Sciatic nerve (tissue), 2 donors: ENCODE measurements around the gene ZNF536. TPM values are rescaled to one million over a fixed set of nuclear protein-coding genes. Genes with fewer than 3 reads are reported as not detected.

ENCODE experiments used
- ATAC-seq: fragments of 200-7000 bp; cut with Tn5 transposase; one replicate; pipeline ENCODE4 v1.9.1; 2020; ENCODE audit warnings: mild to moderate bottlenecking, moderate library complexity
- DNase-seq: peaks from one replicate; pipeline ENCODE4 v3.0.0-alpha.2; 2020; ENCODE audit warnings: low spot score
- intact Hi-C: fragments of 100-400 bp; cut with DNase I; formaldehyde crosslinking; loops from one replicate; pipeline ENCODE4 v1.14.2; 2022
- total RNA-seq: library from RNA; stranded (reverse); fragmentation: NEBNext Ultra II Directional; extraction: Animal tissue kit (Norgen Biotek cat#: 25700); gene quantifications from one replicate; pipeline ENCODE4 v1.2.1, GENCODE V29; 2021
- donor health status: DM: no; HTN: no; CAD: no.
- donor health status: DM: no; HTN: no; CAD: no.

Gene ZNF536
- total RNA-seq, 1 donor from 2014 or later, result 43.2 TPM

DNA sequence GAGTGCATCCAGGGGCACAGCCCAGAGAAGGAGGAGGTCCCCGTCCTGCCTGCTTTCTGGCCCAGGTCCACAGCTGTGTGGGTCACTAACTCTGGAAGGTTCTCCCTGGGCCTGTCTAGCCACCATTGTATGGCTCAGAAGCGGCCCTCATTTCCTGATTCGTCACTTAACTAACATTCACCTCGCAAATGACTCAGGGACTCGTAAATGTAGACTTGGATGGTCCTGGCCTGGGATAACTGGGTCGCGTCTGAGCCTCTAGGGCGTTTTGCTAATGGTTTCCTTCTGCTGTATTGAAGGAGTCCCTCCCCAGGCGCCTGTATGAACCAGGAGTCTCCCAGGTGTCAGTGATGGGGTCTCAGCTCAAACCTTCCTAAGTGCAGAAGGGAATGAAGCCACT, 162.8 kb downstream of the ZNF536 start:
- peak; percentile 28 for DNase-seq
- no peak for ATAC-seq
- intact Hi-C loops, result no loop called here

- no peak for ATAC-seq
- intact Hi-C loops, result no loop called here
- DNase-seq, result peak; percentile 31
Observed at GRCh38 chr19:30536975-30537374, 164.8 kb downstream of the ZNF536 start.

DNA sequence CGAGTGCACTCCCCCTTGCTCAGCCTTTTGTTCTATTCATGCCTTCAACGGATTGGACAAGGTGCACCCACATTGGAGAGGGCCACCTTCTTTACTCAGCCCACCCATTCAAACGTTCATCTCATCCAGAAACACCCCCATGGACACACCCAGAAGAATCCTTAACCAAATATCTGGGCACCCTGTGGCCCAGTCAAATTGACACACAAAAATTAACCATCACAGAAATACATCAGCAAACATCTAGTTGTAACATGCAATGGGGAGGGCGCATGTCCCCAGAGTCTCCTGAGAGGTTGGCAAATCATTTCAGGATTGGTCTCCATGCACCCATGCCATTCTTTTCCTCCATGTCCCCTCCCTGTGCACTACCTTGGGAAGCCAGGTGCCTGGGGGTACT, 167.1 kb downstream of the ZNF536 start:
- ATAC-seq, result no peak
- no peak for DNase-seq
- intact Hi-C loops, result no loop called here

GRCh38 chr19:30539981-30540380, 167.8 kb downstream of the ZNF536 start:
- peak; percentile 54 for DNase-seq
- intact Hi-C loops, result no loop called here
- ATAC-seq, result no peak

DNA sequence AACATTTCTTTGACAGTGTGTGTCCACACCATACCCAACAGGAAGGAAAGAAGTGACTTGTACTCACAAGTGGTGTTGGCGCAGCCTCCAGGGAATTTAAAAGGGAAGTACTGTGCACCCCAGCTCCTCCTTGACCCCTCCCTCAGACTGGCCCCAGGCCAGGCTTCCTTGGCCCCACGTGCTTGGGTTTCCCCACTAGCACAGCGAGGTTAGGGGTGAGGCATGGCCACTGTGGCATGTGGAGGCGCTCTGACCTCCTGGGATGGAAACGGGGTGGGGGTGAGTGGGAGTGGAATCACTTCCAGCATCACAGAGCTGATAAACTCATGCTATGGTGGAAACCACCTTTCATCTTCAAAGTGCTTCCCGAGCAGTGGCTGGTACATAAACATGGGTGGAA, 168.6 kb downstream of the ZNF536 start:
- intact Hi-C loops, result no loop called here
- peak; percentile 40 for DNase-seq
- no peak for ATAC-seq

- ATAC-seq (no peak), DNase-seq (no peak)
- intact Hi-C loops, result no loop called here
Observed at GRCh38 chr19:30541575-30541974, 169.4 kb downstream of the ZNF536 start.

DNA sequence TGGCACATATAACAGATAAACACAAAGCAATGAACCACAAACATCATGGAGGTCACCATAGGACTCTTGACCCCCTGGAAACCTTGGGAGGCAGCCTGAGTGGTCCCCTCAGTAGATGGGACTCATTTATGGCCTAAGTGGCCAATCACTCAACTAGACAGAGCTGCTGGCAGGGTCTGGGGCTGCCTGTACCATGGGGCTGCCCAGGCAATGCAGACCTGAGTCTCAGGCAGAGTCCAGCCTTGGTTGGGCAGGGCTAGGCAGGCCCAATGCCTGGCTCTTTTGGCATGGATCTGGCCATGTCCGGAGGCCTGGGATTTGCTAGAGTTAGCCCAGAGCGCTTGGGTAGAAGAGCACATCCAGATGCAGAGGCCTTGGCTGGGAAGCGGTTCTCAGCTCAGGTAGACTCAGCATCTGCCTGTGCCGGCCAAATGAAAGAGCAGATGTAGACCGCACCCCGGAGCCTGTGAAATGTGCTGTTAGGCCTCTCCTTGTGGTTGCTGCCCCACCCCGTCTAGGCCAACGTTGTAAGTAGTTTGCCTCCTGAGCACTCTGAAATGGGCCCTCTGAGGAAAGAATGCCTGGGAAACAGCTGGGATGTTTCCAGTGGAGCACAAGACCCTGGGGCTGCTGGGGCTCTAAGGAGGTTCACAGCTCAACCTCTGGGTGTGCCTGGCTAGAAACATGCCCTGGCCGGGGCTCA, 171.2 kb downstream of the ZNF536 start:
- DNase-seq, result peak; percentile 42
- intact Hi-C loops, result no loop called here
- no peak for ATAC-seq

DNA sequence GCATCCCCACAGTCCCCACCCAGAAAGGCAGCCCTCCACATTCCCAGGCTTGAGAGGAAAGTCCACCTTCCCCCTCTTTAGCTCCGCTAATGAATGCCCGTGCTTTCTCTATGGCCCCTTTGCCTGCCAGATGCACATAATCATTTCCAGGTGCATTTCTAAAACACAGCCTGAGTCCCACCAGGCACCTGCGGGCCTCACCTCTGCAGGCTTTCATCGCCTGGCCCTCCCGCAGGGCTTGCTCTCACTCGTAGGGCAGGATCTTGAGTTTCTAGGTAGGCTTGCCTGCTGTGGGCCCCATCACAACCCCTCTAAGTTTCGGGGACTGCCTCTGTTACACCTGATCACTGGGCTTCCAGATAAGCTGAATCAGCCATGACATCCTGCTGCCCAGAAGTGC, 173.6 kb downstream of the ZNF536 start:
- ATAC-seq, result no peak
- intact Hi-C loops, result no loop called here
- no peak for DNase-seq

GRCh38 chr19:30546332-30546731, 174.1 kb downstream of the ZNF536 start:
- ATAC-seq (no peak), DNase-seq (peak; percentile 27)
- intact Hi-C loops, result no loop called here

DNA sequence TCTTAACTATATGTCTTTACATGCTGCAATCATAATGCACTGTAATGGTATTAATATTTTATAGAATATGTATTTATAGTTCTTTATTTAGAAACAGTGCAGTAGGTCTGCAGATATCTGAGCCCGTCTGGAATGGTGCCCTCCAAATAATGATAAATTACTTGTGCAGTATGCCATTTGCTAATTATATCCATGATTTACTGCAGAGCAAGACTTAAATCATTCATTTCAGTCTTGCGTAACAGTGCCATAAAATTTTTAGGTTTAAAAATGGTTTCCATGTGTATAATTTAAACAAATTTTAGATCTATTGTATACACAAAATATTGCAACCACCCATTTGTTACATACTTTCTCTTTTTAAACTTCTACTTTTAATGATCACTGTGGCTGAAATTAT, 175.1 kb downstream of the ZNF536 start:
- intact Hi-C loops, result no loop called here
- no peak for ATAC-seq
- DNase-seq, result no peak

GRCh38 chr19:30549151-30549550, 177.0 kb downstream of the ZNF536 start:
- DNase-seq, result peak; percentile 39
- no peak for ATAC-seq
- intact Hi-C loops, result no loop called here

DNA sequence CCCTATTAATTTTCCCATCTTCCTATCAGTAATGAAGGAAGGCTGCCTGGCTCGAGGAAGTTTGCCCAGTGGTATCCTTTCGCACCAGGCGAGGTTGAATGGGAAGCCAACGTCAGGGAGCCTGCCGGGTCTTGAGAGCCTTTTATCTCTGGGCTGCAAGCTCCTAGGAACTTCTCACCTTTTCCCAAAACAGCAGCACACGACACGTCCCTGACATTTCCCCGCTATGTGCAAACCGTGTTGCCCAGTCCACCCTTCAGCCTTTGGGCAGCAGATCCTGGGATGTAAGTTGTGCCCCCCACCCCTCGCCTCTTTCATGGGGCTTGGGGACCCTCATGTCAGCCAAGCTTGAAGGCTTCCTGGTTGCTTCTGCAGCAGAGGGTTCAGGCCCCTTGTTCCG, 179.1 kb downstream of the ZNF536 start:
- DNase-seq (no peak), ATAC-seq (no peak)
- intact Hi-C loops, result no loop called here

DNA sequence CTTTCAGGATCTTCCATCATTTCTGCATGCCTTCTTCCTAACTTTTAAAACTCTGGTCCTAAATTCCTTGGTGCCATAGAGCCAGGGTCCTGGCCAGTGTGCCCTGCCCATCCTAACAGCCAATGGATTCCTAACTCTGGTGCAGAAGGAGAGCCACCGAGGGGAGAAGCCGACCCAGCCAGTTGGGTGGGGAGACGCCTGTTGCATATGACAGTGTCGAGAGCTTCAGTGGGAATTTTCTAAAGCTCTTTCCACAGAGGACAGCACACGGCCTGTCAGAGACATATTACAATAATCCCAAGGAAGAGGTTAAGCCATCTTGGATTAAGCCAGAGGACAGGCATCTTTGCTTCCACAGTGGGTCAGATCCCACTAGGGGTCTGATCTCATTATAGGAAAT, 180.4 kb downstream of the ZNF536 start:
- intact Hi-C loops, result no loop called here
- DNase-seq (no peak), ATAC-seq (no peak)

DNA sequence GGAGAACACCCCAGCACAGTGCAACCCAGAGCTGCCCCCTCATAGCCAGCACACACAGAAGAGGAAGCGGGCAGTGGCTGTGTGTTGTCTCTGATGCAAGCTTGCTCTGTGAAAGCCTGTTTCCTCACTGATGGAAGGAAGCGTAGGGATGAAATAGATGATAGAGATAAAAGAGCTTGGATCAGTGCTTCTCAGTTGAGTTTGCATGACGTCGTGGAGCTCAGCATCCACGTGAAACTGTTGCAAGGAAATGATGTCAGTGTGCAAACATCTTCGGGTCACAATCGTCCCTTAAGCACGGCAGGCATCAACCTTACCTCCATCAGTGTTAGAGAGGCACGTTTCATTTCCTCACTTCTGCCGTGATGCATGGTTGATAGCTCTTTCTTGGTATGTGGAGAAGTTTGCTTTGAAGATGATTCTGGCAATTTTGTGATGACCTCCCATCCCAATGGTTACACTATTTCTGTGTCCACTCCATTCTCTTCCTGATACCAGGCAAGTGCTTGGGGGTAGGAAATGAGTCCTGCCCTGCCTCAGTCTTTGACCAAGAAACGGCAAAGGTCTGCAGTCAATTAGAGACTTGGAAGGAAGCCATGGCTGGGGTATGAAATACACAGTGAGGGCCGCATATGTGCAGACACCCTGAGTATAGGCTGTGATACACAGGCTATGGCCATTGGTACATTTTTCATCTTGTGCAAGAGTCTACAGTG, 183.0 kb downstream of the ZNF536 start:
- DNase-seq (no peak), ATAC-seq (no peak)
- intact Hi-C loops, result no loop called here

DNA sequence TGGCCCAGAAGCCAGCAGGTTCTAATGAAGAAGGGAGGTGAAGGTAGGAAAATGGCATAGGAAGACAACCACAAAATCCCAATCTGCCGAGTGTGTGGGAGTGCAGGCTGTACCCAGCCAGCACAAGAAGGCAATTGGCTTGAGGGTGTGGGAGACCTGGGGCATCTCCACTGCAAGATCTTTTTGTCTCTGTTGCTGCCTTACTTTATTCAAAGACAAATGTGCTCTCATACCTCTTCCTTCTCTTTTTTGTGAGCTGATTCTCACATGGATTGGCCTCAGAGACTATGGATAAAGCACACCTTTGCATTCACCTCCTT, 183.6 kb downstream of the ZNF536 start:
- ATAC-seq (no peak), DNase-seq (no peak)
- intact Hi-C loops, result no loop called here

- no peak for DNase-seq
- no peak for ATAC-seq
- intact Hi-C loops, result no loop called here
Observed at GRCh38 chr19:30556230-30556711, 184.1 kb downstream of the ZNF536 start.

- DNase-seq, result no peak
- intact Hi-C loops, result no loop called here
- ATAC-seq, result no peak
Observed at GRCh38 chr19:30557212-30557611, 185.0 kb downstream of the ZNF536 start.

DNA sequence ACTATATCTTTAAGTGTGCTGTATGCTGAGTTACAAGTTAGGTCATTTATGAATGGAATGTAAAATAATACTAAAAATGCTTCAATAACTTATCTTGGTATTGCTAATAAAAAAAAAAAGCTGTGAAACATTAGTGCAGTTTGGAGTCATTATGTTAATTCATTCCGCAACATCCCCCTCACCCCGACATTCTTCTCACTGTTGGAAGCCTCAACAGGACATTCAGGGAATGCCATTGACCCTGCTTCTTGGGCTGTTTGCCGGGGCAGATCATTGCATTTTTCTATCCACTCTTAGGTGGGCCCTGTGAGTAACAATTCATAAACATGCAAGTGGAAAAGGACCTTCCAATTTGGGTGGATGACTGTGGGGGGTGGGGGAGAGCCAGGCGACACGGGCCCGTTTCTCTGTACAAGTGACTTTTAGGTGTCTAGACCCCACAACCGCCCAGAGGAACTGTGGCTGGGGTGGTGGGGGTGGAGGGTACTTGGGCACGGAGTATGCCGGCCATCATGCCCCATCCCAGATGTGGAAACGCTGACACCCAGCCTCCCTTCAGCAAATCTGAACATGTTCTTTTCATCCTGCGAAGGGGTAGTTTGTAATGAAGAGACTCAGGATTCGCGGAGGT, 185.9 kb downstream of the ZNF536 start:
- ATAC-seq (no peak), DNase-seq (no peak)
- intact Hi-C loops, result no loop called here

DNA sequence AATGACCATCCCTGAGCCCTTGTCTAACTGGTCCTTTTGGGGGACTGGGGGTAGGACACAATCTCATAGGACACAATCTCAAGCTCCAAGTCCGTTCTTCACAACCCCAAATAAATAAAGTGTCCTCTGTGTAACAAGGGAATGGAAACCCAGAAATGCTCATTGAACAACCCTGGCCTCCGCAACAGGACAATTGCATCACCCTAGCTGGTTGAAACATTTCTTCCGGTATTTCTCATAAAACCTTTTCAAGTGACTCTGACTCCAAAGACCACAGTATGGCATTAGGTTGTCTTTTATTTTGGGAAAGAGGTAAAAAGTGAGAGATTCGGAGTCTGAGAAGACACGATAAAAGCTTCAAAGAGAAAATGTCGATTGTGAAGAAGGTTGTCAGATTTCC, 186.6 kb downstream of the ZNF536 start:
- no peak for DNase-seq
- no peak for ATAC-seq
- intact Hi-C loops, result no loop called here

DNA sequence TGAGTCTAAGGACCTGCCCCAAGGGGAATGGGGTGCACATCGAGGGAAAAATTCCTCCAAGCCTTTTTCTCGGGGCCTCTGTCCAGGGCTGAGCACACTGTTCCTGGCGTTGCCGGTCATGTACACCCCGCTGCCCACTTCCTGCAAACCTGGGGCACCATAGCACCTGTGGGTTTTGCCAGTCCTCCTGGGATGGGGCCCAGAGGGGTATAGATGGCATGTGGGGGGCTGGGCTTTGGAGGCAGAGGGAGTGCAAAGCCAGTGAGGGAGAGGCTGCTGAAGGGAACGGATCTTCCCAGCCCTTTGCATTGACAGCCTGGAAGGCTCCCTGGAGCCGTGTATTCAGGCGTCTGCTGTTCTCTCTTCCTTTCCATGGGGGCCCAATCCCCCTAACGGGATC, 187.3 kb downstream of the ZNF536 start:
- intact Hi-C loops, result no loop called here
- DNase-seq (no peak), ATAC-seq (no peak)
